NCI-H2029 (cell line): ENCODE measurements around the gene SLC17A5.
"Not testable (repeated sequence)": the region's sequence is repeated elsewhere in the genome, so short reads cannot be mapped to it uniquely, and the experiment has no call there.

Source experiments
- DNase-seq: peaks from one replicate; lab custom pipeline; 2025; lab: John Stamatoyannopoulos, UW

The SLC17A5 gene

DNA sequence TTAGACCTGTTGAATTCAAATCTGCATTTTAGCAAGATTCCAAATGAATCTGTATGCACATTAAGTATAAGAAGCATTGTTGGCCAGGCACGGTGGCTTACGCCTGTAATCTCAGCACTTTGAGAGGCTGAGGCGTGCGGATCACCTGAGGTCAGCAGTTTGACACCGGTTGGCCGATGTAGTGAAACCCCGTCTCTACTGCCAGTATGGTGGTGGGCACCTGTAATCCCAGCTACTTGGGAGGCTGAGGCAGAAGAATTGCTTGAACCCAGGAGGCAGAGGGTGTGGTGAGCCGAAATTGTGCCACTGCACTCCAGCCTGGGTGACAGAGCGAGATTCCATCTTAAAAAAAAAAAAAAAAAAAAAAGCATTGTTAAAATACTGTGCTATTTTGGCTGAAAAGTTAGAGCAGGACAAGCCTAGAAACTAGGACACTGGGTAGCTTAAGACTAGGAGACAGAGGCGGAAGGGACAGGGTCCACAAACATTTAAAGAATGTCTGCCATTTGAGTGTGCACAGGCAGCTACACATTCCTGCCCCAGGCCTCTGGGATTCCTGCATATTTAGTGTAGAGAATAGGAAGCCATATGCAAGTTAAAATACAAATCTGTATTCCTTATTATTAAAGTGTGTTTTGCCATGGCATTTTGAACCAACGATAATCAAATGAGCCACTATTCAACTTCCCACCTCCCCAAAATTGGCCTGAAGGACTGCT is 87.9 kb downstream of the SLC17A5 start:
- DNase-seq, result no peak

GRCh38 chr6:73564578-73565345 is 89.0 kb downstream of the SLC17A5 start:
- no peak for DNase-seq

- DNase-seq, result no peak
These were observed 91.2 kb downstream of the SLC17A5 start for GRCh38 chr6:73562558-73562957.

DNA sequence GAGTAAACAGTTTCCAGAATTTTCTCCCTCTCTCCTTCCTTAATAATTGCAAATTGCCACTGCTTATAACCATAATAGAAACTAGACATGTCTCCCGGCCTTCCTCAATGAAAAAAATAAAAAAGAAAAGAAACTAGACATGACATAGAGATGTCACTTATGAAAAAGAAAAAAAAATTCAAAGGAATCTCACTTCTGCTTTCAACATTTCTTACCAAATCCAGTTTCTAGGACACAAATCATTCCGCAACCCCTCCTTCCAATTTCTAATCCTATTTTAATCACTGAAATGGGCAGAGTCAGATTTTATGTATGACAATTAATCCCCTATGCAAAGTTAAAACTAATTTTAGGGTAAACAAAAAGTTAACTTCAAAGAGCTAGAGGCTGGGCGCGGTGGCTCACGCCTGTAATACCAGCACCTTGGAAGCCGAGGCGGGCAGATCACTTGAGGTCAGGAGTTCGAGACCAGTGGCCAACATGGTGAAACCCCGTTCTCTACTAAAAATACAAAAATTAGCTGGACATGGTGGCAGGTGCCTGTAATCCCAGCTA is 92.9 kb downstream of the SLC17A5 start:
- no peak for DNase-seq

DNA sequence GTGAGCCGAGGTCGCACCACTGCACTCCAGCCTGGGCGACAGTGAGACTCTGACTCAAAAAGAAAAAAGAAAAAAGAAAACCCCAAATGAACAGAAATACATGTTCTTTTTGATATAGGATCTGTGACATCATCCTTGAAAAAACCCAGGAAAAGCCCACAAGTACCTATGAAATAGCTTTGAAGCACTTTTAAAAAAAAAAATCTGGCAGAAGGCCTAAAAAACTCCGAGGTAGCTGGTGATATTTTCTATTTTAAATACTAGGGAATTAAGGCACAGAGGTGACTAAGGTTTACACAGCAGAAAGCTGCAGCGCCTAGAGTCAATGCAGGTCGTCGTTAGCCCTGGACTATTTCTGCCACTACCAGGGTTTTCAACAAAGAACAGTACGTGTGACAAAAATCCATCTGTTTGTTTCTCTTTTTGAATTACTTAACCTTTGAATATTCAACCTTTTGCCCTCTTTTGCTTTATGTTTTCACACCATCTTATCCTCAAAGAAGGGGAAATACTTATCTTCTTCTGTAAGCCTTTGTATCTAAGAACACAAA is 93.5 kb downstream of the SLC17A5 start:
- DNase-seq, result no peak

DNA sequence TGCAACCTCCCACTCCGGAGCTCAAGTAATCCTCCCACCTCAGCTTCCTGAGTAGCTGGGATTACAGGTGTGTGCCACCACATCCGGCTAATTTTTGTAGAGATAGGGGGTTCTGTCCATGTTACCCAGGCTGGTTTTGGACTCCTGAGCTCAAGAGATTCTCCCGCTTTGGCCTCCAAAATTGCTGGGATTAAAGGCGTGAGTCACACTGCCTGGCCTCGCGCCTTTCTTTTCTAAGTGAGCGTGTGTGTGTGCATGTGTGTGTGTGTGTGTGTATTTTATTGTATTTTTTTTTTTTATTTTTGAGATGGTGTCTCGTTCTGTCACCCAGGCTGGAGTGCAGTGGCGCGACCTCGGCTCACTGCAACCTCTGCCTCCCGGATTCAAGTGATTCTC is 94.4 kb downstream of the SLC17A5 start:
- not testable (repeated sequence) for DNase-seq

DNA sequence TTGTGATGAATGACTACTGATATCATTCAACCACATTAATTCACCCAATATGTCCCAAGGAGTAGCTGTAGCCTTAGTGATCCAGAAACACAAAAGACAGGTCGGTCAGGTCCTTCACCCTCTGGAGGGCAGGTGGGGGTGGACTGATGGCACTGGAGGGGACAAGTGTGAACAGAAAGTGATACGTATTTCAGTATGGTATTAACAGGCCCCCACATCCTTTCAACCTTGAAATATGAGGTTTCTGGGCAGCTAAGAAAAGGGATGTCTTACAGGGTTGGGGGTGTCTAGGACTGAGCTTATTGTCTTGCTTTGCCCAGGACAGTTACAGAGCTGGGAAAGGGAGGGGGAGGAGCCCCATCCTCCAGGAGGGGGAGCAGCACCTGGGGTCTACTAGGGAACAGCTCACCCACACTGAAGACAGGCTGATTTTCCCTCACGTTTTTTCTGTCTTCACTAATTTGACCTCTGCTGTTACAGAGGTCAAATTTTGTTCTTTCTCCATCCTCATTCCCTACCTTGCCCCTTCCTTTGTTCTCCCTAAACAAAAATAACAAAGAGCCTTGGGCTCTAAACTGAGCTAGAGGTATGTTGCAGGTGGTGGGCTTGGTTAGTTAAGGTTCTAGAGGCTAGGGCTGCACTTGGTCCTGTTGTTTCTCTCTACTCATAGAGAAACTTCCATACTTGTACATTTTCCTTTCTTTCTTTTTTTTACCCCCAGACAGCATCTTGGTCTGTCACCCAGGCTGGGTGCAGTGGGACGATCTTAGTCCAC is 95.0 kb downstream of the SLC17A5 start:
- no peak for DNase-seq

- no peak for DNase-seq
These were observed 97.0 kb downstream of the SLC17A5 start for GRCh38 chr6:73556836-73557235.

DNA sequence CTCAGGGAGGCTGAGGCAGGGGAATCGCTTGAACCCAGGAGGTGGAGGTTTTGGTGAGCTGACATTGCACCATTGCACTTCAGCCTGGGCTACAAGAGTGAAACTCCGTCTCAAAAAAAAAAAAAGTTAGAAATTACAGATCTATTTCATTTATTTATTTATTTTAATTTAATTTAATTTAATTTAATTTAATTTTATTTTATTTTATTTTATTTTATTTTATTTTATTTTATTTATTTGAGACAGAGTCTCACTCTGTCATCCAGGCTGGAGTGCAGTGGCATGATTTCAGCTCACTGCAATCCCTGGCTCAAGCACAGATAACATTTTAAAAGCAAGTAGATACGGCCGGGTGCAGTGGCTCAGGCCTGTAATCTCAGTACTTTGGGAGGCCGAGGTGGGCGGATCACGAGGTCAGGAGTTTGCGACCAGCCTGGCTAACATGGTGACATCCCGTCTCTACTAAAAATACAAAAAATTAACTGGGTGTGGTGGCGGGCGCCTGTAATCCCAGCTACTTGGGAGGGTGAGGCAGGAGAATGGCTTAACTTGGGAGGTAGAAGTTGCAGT is 98.3 kb downstream of the SLC17A5 start:
- not testable (repeated sequence) for DNase-seq

DNA sequence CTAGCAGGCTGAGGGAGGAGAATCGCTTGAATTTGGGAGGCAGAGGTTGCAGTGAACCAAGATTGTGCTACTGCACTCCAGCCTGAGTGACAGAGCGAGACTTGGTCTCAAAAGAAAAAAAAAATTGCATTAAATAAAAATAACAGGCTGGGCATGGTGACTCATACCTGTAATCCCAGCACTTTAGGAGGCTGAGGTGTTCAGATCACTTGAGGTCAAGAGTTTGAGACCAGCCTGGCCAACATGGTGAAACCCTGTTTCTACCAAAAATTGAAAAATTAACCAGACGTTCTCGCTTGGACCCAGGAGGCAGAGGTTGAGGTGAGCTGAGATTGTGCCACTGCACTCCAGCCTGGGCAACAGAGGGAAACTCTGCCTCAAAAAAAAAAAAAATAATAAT is 102.7 kb downstream of the SLC17A5 start:
- DNase-seq, result not testable (repeated sequence)

DNA sequence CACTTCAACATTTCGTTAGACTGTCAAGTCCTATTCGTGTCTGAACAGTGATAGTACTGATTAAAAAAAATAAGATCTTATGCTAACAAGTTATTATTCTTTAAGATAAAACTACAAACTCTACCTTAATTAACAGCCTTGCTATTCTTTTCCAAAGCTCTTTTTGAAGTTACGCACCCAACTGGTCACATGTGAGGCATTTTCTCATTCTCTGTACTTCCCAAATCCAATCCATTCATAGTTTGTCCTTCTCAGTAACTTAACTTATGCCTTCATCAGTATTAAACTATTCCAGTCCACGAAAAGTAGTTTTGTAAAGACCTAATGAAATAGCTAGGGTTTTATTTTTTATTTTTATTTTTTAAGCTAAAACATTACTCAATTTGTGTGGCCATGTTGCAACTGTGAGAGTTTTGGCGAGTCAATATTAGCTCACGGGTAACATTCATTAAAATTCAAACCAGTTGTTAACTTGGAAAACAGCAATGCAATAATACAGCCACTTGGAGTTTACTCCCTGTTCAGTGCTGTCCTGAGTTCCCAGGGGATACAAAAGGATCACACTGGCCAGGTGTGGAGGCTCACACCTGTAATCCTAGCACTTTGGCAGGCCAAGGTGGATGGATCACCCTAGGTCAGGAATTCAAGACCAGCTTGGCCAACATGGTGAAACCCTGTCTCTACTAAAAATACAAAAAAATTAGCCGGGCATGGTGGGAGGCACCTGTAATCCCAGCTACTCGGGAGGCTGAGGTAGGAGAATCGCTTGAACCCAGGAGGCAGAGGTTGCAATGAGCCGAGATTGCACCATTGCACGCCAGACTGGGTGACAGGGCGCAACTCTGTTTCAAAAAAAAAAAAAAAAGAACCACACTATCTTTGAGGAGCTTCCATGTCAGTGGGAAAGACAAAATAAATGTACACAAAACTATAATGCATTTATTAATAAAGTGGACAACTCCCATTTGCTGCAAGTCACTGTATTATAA is 105.0 kb downstream of the SLC17A5 start:
- DNase-seq, result no peak

DNA sequence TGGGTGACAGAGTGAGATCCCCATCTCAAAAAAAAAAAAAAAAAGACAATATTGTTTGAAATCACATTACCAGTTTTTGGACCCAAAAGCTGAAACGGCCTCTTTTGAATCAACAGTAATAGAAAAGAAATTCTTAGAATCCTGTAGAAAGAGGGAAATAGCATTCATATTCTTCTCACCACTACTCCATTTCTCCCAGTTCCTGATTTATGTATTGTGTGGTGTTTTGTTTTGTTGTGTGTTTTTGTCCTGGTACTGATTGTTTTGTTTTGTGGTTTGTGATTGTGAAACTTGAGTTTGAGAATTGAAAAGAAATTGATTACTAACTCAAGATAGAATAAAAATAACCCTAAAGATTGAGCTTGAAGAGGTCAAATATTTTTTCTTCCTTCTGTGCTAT is 106.8 kb downstream of the SLC17A5 start:
- DNase-seq, result no peak
